ENCODE results near the gene MICALL2.

MICALL2 gene

DNA sequence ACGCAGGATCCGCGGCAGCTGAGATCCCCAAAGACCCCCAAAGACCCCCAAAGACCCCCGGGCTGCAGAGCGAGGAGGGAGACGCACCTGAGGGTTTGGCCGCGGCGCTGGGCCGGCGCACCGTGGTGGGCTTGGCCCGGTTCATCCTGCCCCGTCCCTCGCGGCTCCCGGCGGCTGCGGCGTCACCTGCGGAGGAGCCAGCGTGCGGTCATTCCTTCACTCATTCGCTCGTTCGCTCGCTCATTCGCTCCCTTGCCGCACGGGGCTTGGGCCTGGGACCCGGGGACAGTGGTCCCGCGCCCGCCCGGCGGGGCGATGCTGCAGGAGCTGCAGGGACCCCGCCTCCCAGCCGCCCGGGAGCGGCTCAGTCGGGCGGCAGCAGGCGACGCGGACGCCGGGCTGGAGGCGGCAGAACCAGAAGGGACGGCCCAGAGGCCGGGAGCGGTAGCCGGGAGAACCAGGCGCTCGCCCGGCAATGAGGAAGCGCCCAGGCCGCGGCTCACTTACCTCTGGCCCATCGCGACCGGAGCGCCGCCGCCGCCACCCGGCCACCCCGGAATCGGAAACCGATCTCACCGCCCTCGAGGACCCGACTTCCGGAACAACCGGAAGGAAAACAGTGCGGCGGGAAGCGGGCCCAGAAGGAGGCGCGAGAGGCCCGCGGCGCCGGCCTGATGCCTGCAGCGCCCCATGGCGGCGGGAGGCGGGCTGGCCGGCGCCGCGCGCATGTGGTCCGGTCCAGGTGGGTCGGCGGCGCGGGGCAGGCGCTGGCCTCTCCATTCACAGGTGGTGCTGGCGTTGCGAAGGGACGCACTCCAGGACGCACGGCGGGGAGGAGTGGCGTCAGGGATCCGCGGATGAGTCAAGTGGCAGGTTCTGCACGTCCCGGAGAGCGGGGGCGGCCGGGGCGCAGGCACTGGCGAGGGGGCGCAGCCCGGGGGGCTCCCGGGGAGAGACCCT is 44.8 kb upstream of the MICALL2 start, which contains the start of gene INTS1 (continued):
- TF ChIP-seq, protein P1, sequence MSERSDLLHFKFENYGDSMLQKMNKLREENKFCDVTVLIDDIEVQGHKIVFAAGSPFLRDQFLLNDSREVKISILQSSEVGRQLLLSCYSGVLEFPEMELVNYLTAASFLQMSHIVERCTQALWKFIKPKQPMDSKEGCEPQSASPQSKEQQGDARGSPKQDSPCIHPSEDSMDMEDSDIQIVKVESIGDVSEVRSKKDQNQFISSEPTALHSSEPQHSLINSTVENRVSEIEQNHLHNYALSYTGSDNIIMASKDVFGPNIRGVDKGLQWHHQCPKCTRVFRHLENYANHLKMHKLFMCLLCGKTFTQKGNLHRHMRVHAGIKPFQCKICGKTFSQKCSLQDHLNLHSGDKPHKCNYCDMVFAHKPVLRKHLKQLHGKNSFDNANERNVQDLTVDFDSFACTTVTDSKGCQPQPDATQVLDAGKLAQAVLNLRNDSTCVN (tag by site-specific recombination; optimal IDR thresholded peaks at IDR 0.05) = peak; percentile 64
- TF ChIP-seq ZNF529 (tag by site-specific recombination; IDR thresholded peaks at IDR 0.05; ENCODE audit: insufficient replicate concordance) (no peak), ZNF169 (tag by site-specific recombination; IDR thresholded peaks at IDR 0.05) (no peak), GLIS2 (tag by site-specific recombination; IDR thresholded peaks at IDR 0.05) (peak; percentile 72), ZNF596 (tag by site-specific recombination; IDR thresholded peaks at IDR 0.05) (0 out of 2 replicates have a peak, but pooled peaks have one; percentile 12), ZNF302 (tag by site-specific recombination; IDR thresholded peaks at IDR 0.05; ENCODE audit: low read depth) (no peak), ZNF629 (tag by site-specific recombination; IDR thresholded peaks at IDR 0.05) (0 out of 2 replicates have a peak, but pooled peaks have one; percentile 45), SP2 (tag by site-specific recombination; IDR thresholded peaks at IDR 0.05) (peak; percentile 84), TRIM28 (IDR thresholded peaks at IDR 0.05; ENCODE audit: borderline replicate concordance, low read length) (no peak), ZNF76 (tag by site-specific recombination; IDR thresholded peaks at IDR 0.05; ENCODE audit: borderline replicate concordance, low read depth) (0 out of 2 replicates have a peak, but pooled peaks have one; percentile 19), REPIN1 (tag by site-specific recombination; IDR thresholded peaks at IDR 0.05; ENCODE audit: low read depth) (no peak), ZNF423 (tag by site-specific recombination; IDR thresholded peaks at IDR 0.05) (no peak), YY1 (tag by site-specific recombination; IDR thresholded peaks at IDR 0.05) (no peak), ZBTB48 (tag by site-specific recombination; IDR thresholded peaks at IDR 0.05) (no peak), ZNF404 (tag by site-specific recombination; IDR thresholded peaks at IDR 0.05) (no peak), ZNF248 (tag by site-specific recombination; IDR thresholded peaks at IDR 0.05) (no peak), ZNF600 (tag by site-specific recombination; IDR thresholded peaks at IDR 0.05) (peak; percentile 92)
- TF ChIP-seq, protein P2, sequence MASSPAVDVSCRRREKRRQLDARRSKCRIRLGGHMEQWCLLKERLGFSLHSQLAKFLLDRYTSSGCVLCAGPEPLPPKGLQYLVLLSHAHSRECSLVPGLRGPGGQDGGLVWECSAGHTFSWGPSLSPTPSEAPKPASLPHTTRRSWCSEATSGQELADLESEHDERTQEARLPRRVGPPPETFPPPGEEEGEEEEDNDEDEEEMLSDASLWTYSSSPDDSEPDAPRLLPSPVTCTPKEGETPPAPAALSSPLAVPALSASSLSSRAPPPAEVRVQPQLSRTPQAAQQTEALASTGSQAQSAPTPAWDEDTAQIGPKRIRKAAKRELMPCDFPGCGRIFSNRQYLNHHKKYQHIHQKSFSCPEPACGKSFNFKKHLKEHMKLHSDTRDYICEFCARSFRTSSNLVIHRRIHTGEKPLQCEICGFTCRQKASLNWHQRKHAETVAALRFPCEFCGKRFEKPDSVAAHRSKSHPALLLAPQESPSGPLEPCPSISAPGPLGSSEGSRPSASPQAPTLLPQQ (tag by site-specific recombination; IDR thresholded peaks at IDR 0.05) = peak; percentile 72
- TF ChIP-seq, protein P3, sequence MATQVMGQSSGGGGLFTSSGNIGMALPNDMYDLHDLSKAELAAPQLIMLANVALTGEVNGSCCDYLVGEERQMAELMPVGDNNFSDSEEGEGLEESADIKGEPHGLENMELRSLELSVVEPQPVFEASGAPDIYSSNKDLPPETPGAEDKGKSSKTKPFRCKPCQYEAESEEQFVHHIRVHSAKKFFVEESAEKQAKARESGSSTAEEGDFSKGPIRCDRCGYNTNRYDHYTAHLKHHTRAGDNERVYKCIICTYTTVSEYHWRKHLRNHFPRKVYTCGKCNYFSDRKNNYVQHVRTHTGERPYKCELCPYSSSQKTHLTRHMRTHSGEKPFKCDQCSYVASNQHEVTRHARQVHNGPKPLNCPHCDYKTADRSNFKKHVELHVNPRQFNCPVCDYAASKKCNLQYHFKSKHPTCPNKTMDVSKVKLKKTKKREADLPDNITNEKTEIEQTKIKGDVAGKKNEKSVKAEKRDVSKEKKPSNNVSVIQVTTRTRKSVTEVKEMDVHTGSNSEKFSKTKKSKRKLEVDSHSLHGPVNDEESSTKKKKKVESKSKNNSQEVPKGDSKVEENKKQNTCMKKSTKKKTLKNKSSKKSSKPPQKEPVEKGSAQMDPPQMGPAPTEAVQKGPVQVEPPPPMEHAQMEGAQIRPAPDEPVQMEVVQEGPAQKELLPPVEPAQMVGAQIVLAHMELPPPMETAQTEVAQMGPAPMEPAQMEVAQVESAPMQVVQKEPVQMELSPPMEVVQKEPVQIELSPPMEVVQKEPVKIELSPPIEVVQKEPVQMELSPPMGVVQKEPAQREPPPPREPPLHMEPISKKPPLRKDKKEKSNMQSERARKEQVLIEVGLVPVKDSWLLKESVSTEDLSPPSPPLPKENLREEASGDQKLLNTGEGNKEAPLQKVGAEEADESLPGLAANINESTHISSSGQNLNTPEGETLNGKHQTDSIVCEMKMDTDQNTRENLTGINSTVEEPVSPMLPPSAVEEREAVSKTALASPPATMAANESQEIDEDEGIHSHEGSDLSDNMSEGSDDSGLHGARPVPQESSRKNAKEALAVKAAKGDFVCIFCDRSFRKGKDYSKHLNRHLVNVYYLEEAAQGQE (tag by site-specific recombination; IDR thresholded peaks at IDR 0.05) = no peak
- TF ChIP-seq, protein P4, sequence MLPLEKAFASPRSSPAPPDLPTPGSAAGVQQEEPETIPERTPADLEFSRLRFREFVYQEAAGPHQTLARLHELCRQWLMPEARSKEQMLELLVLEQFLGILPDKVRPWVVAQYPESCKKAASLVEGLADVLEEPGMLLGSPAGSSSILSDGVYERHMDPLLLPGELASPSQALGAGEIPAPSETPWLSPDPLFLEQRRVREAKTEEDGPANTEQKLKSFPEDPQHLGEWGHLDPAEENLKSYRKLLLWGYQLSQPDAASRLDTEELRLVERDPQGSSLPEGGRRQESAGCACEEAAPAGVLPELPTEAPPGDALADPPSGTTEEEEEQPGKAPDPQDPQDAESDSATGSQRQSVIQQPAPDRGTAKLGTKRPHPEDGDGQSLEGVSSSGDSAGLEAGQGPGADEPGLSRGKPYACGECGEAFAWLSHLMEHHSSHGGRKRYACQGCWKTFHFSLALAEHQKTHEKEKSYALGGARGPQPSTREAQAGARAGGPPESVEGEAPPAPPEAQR (tag by site-specific recombination; IDR thresholded peaks at IDR 0.05) = no peak
- TF ChIP-seq, protein P5, sequence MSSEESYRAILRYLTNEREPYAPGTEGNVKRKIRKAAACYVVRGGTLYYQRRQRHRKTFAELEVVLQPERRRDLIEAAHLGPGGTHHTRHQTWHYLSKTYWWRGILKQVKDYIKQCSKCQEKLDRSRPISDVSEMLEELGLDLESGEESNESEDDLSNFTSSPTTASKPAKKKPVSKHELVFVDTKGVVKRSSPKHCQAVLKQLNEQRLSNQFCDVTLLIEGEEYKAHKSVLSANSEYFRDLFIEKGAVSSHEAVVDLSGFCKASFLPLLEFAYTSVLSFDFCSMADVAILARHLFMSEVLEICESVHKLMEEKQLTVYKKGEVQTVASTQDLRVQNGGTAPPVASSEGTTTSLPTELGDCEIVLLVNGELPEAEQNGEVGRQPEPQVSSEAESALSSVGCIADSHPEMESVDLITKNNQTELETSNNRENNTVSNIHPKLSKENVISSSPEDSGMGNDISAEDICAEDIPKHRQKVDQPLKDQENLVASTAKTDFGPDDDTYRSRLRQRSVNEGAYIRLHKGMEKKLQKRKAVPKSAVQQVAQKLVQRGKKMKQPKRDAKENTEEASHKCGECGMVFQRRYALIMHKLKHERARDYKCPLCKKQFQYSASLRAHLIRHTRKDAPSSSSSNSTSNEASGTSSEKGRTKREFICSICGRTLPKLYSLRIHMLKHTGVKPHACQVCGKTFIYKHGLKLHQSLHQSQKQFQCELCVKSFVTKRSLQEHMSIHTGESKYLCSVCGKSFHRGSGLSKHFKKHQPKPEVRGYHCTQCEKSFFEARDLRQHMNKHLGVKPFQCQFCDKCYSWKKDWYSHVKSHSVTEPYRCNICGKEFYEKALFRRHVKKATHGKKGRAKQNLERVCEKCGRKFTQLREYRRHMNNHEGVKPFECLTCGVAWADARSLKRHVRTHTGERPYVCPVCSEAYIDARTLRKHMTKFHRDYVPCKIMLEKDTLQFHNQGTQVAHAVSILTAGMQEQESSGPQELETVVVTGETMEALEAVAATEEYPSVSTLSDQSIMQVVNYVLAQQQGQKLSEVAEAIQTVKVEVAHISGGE (tag by site-specific recombination; conservative IDR thresholded peaks at IDR 0.05; ENCODE audit: low read depth) = peak; percentile 92
- TF ChIP-seq, protein P6, sequence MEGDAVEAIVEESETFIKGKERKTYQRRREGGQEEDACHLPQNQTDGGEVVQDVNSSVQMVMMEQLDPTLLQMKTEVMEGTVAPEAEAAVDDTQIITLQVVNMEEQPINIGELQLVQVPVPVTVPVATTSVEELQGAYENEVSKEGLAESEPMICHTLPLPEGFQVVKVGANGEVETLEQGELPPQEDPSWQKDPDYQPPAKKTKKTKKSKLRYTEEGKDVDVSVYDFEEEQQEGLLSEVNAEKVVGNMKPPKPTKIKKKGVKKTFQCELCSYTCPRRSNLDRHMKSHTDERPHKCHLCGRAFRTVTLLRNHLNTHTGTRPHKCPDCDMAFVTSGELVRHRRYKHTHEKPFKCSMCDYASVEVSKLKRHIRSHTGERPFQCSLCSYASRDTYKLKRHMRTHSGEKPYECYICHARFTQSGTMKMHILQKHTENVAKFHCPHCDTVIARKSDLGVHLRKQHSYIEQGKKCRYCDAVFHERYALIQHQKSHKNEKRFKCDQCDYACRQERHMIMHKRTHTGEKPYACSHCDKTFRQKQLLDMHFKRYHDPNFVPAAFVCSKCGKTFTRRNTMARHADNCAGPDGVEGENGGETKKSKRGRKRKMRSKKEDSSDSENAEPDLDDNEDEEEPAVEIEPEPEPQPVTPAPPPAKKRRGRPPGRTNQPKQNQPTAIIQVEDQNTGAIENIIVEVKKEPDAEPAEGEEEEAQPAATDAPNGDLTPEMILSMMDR (tag by site-specific recombination; IDR thresholded peaks at IDR 0.05) = peak; percentile 50
- TF ChIP-seq, protein P7, sequence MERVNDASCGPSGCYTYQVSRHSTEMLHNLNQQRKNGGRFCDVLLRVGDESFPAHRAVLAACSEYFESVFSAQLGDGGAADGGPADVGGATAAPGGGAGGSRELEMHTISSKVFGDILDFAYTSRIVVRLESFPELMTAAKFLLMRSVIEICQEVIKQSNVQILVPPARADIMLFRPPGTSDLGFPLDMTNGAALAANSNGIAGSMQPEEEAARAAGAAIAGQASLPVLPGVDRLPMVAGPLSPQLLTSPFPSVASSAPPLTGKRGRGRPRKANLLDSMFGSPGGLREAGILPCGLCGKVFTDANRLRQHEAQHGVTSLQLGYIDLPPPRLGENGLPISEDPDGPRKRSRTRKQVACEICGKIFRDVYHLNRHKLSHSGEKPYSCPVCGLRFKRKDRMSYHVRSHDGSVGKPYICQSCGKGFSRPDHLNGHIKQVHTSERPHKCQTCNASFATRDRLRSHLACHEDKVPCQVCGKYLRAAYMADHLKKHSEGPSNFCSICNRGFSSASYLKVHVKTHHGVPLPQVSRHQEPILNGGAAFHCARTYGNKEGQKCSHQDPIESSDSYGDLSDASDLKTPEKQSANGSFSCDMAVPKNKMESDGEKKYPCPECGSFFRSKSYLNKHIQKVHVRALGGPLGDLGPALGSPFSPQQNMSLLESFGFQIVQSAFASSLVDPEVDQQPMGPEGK (tag by site-specific recombination; IDR thresholded peaks at IDR 0.05) = peak; percentile 70

Measured in HEK293 (cell line).